DOHH2 (cell line): ENCODE measurements around the gene PPP1R13B.

Source experiments
- H3F3A ChIP-seq: fragments of 200-600 bp; sonication (generic), shearing (Covaris generic); 2 replicates; pipeline ENCODE4 v1.6.0; 2016; ENCODE audit warnings: antibody characterized with exemption, mild to moderate bottlenecking; ENCODE audit not compliant: control insufficient read depth, insufficient read depth
- H3K27ac ChIP-seq: fragments of 200-600 bp; sonication (generic); 2 replicates; pipeline ENCODE4 v1.5.1; 2014; ENCODE audit warnings: low read depth, mild to moderate bottlenecking, low read length, moderate library complexity
- H3K27me3 ChIP-seq: fragments of 200-600 bp; sonication (generic); 2 replicates; pipeline ENCODE4 v1.6.1; 2014; ENCODE audit warnings: mild to moderate bottlenecking, low read length, mixed read lengths; ENCODE audit not compliant: control insufficient read depth
- H3K36me3 ChIP-seq: fragments of 200-600 bp; sonication (generic); 2 replicates; pipeline ENCODE4 v1.6.1; 2014; ENCODE audit warnings: mild to moderate bottlenecking, low read length, moderate library complexity, mixed read lengths; ENCODE audit not compliant: control insufficient read depth
- H3K4me1 ChIP-seq: fragments of 200-600 bp; sonication (generic); 2 replicates; pipeline ENCODE4 v1.6.1; 2014; ENCODE audit warnings: mild to moderate bottlenecking, low read length, mixed read lengths; ENCODE audit not compliant: control insufficient read depth
- H3K4me2 ChIP-seq: fragments of 200-600 bp; sonication (generic); 2 replicates; pipeline ENCODE4 v1.6.0; 2014; ENCODE audit warnings: mild to moderate bottlenecking, low read length, moderate library complexity
- H3K4me3 ChIP-seq: fragments of 200-600 bp; sonication (generic); 2 replicates; pipeline ENCODE4 v1.5.1; 2014; ENCODE audit warnings: mild to moderate bottlenecking, low read length, mixed read lengths
- H3K79me2 ChIP-seq: fragments of 200-600 bp; sonication (generic); 2 replicates; pipeline ENCODE4 v1.6.1; 2014; ENCODE audit warnings: mild to moderate bottlenecking, low read length, mixed read lengths; ENCODE audit not compliant: control insufficient read depth
- H3K9me2 ChIP-seq: fragments of 200-600 bp; sonication (generic); replicated peaks from 2 replicates; pipeline ENCODE4 v1.6.1; 2014; ENCODE audit warnings: mild to moderate bottlenecking, low read length, mixed read lengths; ENCODE audit not compliant: control insufficient read depth
- H3K9me3 ChIP-seq: fragments of 200-600 bp; sonication (generic); 2 replicates; pipeline ENCODE4 v1.6.1; 2014; ENCODE audit warnings: antibody characterized with exemption, low read length, mixed read lengths; ENCODE audit not compliant: control insufficient read depth, insufficient read depth
- H4K20me1 ChIP-seq: fragments of 200-600 bp; sonication (generic); 2 replicates; pipeline ENCODE4 v1.6.0; 2014; ENCODE audit warnings: low read depth, mild to moderate bottlenecking, antibody characterized with exemption, low read length, moderate library complexity; ENCODE audit not compliant: control insufficient read depth, insufficient read depth
- EZH2phosphoT487 ChIP-seq: fragments of 200-600 bp; sonication (generic); IDR thresholded peaks from 2 replicates; pipeline ENCODE4 v1.6.1; 2017; ENCODE audit warnings: borderline replicate concordance, mild to moderate bottlenecking, antibody characterized with exemption, low read length, moderate library complexity, mixed read lengths
- TF ChIP-seq, protein P1 (sequence below): fragments of 200-600 bp; sonication (generic); IDR thresholded peaks from one replicate; pipeline ENCODE4 v1.5.1; 2014; ENCODE audit warnings: antibody characterized with exemption, mild to moderate bottlenecking, low read depth, low read length; ENCODE audit not compliant: poor library complexity, severe bottlenecking

PPP1R13B gene

DNA sequence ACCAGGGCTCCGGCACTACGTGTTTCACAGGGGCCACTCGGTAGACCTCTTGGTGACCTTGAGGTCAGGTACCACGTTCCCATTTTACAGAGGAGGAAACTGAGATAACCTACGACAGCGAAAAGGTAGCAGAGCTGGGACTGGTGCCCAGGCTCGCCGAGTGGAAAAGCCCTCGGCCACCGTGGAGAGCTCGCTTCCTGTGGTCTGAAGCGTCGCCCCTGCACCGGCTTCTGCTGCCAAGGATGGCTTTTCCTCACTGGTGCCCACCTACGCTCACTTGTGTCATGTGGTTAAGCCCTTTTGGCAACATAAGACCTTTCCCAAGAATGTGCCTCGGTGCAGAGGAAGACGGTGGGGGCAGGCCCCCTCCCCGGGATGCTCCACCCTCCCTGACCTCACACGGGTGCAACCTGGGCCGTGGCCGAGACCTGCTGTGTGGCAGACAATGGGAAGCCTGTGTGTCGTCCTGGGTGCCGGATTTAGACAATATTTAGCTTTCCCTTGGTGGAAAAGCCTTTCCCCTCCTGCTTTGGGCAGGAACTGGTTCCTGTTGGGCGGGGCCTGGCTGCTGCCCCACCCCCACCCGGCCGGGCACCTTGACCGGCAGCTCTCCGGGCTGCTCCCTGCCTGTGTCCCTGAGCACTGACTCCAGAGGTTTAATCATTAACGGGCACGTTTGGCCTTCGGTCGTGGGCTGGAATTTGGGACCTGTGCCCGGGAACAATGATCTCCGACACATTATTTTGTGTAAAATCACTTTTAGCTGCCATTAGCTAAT is 32.4 kb upstream of the PPP1R13B start:
- H3K79me2 ChIP-seq: no peaks in the 10 kb centered on the region
- no peak overlapping the region for H3K4me2 ChIP-seq
- H3K27me3 ChIP-seq: peaks cover 7% of the 10 kb centered on the region
- H3K36me3 ChIP-seq: no peaks in the 10 kb centered on the region
- H3K9me3 ChIP-seq: no peaks in the 10 kb centered on the region
- no peaks in the 10 kb centered on the region for H3K9me2 ChIP-seq
- H3K4me1 ChIP-seq: 0 out of 2 replicates have a peak, but pooled peaks cover 4% of the 10 kb centered on the region
- H3K27ac ChIP-seq: no peak overlapping the region
- no peak overlapping the region for H3K4me3 ChIP-seq
- no peak for TF ChIP-seq EZH2phosphoT487
- TF ChIP-seq, protein P1, sequence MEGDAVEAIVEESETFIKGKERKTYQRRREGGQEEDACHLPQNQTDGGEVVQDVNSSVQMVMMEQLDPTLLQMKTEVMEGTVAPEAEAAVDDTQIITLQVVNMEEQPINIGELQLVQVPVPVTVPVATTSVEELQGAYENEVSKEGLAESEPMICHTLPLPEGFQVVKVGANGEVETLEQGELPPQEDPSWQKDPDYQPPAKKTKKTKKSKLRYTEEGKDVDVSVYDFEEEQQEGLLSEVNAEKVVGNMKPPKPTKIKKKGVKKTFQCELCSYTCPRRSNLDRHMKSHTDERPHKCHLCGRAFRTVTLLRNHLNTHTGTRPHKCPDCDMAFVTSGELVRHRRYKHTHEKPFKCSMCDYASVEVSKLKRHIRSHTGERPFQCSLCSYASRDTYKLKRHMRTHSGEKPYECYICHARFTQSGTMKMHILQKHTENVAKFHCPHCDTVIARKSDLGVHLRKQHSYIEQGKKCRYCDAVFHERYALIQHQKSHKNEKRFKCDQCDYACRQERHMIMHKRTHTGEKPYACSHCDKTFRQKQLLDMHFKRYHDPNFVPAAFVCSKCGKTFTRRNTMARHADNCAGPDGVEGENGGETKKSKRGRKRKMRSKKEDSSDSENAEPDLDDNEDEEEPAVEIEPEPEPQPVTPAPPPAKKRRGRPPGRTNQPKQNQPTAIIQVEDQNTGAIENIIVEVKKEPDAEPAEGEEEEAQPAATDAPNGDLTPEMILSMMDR: no peak
- H3F3A ChIP-seq: no peaks in the 10 kb centered on the region
- H4K20me1 ChIP-seq: no peaks in the 10 kb centered on the region

DNA sequence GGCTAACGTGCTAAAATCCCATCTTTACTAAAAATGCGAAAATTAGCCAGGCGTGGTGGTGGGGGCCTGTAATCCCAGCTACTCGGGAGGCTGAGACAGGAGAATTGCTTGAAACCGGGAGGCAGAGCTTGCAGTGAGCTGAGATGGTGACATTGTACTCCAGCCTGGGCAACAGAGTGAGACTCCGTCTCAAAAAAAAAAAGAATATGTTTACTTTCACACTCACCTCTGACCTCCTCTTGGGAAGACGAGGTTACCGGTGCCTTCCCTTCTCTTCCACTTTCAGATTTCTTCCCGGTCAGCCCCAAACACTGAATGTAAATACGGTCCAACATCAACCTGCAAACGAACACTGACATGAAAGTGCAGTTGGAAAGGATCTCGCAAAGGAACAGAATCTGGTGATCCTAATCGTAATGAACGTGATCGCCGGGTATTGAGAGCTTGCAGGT is 31.8 kb upstream of the PPP1R13B start:
- H3K9me3 ChIP-seq: no peaks in the 10 kb centered on the region
- TF ChIP-seq, protein P1: no peak
- TF ChIP-seq EZH2phosphoT487: no peak
- H3K36me3 ChIP-seq: no peaks in the 10 kb centered on the region
- H3K79me2 ChIP-seq: no peaks in the 10 kb centered on the region
- H3K27ac ChIP-seq: no peak overlapping the region
- no peaks in the 10 kb centered on the region for H4K20me1 ChIP-seq
- H3K4me1 ChIP-seq: 0 out of 2 replicates have a peak, but pooled peaks cover 6% of the 10 kb centered on the region
- H3K27me3 ChIP-seq: peaks cover 7% of the 10 kb centered on the region
- no peaks in the 10 kb centered on the region for H3K9me2 ChIP-seq
- H3K4me2 ChIP-seq: no peak overlapping the region
- no peak overlapping the region for H3K4me3 ChIP-seq
- no peaks in the 10 kb centered on the region for H3F3A ChIP-seq

DNA sequence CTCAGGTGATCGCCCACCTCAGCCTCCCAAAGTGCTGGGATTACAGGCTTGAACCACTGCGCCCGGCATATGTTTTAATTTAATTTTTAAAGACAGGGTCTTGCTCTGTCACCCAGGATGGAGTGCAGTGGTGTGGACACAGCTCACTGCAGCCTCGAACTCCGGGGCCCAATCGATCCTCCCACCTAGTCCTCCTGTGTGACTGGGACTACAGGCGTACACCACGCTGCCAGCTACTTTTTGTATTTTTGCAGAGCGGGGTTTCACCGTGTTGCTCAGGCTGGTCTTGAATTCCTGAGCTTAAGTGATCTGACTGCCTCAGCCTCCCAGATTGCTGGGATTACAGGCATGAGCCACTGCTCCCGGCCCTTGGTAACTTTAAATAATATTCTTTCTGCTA is 30.8 kb upstream of the PPP1R13B start:
- TF ChIP-seq EZH2phosphoT487: no peak
- TF ChIP-seq, protein P1: no peak
- Histone ChIP-seq H3K79me2 (no peaks in the 10 kb centered on the region), H3K27me3 (peaks cover 7% of the 10 kb centered on the region), H3K27ac (no peak overlapping the region), H3K9me3 (no peaks in the 10 kb centered on the region), H4K20me1 (no peaks in the 10 kb centered on the region), H3K36me3 (no peaks in the 10 kb centered on the region), H3F3A (no peaks in the 10 kb centered on the region), H3K4me3 (no peak overlapping the region), H3K4me2 (no peak overlapping the region), H3K4me1 (0 out of 2 replicates have a peak, but pooled peaks cover 6% of the 10 kb centered on the region), H3K9me2 (no peaks in the 10 kb centered on the region)
